ENCODE measurements around the gene ERMN.

ERMN gene

GRCh38 chr2:157312866-157313486 lies 12.6 kb downstream of the ERMN start:
- TF ChIP-seq, protein P1, sequence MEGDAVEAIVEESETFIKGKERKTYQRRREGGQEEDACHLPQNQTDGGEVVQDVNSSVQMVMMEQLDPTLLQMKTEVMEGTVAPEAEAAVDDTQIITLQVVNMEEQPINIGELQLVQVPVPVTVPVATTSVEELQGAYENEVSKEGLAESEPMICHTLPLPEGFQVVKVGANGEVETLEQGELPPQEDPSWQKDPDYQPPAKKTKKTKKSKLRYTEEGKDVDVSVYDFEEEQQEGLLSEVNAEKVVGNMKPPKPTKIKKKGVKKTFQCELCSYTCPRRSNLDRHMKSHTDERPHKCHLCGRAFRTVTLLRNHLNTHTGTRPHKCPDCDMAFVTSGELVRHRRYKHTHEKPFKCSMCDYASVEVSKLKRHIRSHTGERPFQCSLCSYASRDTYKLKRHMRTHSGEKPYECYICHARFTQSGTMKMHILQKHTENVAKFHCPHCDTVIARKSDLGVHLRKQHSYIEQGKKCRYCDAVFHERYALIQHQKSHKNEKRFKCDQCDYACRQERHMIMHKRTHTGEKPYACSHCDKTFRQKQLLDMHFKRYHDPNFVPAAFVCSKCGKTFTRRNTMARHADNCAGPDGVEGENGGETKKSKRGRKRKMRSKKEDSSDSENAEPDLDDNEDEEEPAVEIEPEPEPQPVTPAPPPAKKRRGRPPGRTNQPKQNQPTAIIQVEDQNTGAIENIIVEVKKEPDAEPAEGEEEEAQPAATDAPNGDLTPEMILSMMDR (IDR thresholded peaks at IDR 0.05) = no peak
- H3K27ac ChIP-seq = no peak overlapping the region
- H3K27me3 ChIP-seq = no peaks in the 10 kb centered on the region
- H3K9me3 ChIP-seq = no peaks in the 10 kb centered on the region
- no peak overlapping the region for H3K4me3 ChIP-seq (ENCODE audit: low read depth in 1 of 2, low read length in 1 of 2)
- H3K4me1 ChIP-seq (ENCODE audit: control insufficient read depth in 1 of 2, insufficient read depth in 1 of 2, low read depth in 1 of 2, low read length in 1 of 2) = no peaks in the 10 kb centered on the region
- H3K36me3 ChIP-seq = no peaks in the 10 kb centered on the region

- Histone ChIP-seq H3K27me3 (no peaks in the 10 kb centered on the region), H3K4me1 (ENCODE audit: control insufficient read depth in 1 of 2, insufficient read depth in 1 of 2, low read depth in 1 of 2, low read length in 1 of 2) (peaks cover 8 to 9% of the 10 kb centered on the region in 2 experiments), H3K9me3 (no peaks in the 10 kb centered on the region), H3K36me3 (no peaks in the 10 kb centered on the region), H3K27ac (no peak overlapping the region), H3K4me3 (ENCODE audit: low read depth in 1 of 2, low read length in 1 of 2) (no peak overlapping the region)
- TF ChIP-seq, protein P1 (IDR thresholded peaks at IDR 0.05) = no peak
These were observed 13.9 kb downstream of the ERMN start for GRCh38 chr2:157311706-157312105.

- Histone ChIP-seq H3K36me3 (no peaks in the 10 kb centered on the region), H3K9me3 (no peaks in the 10 kb centered on the region), H3K27me3 (no peaks in the 10 kb centered on the region), H3K27ac (no peak overlapping the region), H3K4me3 (ENCODE audit: low read depth in 1 of 2, low read length in 1 of 2) (no peak overlapping the region), H3K4me1 (ENCODE audit: control insufficient read depth in 1 of 2, insufficient read depth in 1 of 2, low read depth in 1 of 2, low read length in 1 of 2) (peaks cover 8 to 14% of the 10 kb centered on the region in 2 experiments)
- TF ChIP-seq, protein P1 (IDR thresholded peaks at IDR 0.05) = no peak
These were observed 15.7 kb downstream of the ERMN start for GRCh38 chr2:157309878-157310277.

- no peaks in the 10 kb centered on the region for H3K36me3 ChIP-seq
- no peak overlapping the region for H3K27ac ChIP-seq
- H3K9me3 ChIP-seq = no peaks in the 10 kb centered on the region
- no peak overlapping the region for H3K4me3 ChIP-seq (ENCODE audit: low read depth in 1 of 2, low read length in 1 of 2)
- peaks cover 8 to 14% of the 10 kb centered on the region in 2 experiments for H3K4me1 ChIP-seq (ENCODE audit: control insufficient read depth in 1 of 2, insufficient read depth in 1 of 2, low read depth in 1 of 2, low read length in 1 of 2)
- no peaks in the 10 kb centered on the region for H3K27me3 ChIP-seq
- TF ChIP-seq, protein P1 (IDR thresholded peaks at IDR 0.05) = no peak
These were observed 18.6 kb downstream of the ERMN start for GRCh38 chr2:157307021-157307420.

DNA sequence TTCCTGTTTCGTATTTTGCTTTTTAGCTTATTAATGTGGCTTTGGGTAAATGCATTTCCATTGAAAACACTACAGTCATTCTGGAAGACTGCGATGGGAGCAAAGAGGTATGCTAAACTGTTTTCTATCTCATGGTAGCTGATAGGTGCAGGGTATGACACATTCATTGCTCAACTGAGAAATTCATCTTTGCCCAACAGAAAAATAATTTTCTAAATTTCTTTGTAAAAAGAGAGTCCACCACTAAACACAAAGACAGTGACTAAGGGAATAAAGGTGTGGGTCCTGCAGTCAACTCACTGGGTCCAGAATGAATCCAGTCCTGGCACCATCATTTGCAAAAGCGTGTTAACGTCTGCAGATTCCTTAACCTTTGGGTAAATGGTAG lies 19.9 kb downstream of the ERMN start:
- TF ChIP-seq, protein P1 (IDR thresholded peaks at IDR 0.05) = no peak
- Histone ChIP-seq H3K4me1 (ENCODE audit: control insufficient read depth in 1 of 2, insufficient read depth in 1 of 2, low read depth in 1 of 2, low read length in 1 of 2) (peaks cover 8 to 14% of the 10 kb centered on the region in 2 experiments), H3K36me3 (no peaks in the 10 kb centered on the region), H3K27ac (no peak overlapping the region), H3K27me3 (no peaks in the 10 kb centered on the region), H3K4me3 (ENCODE audit: low read depth in 1 of 2, low read length in 1 of 2) (no peak overlapping the region), H3K9me3 (no peaks in the 10 kb centered on the region)

Measured in neutrophil (primary cell).